Fibroblast of lung (primary cell): Measurements from ENCODE around the gene CHPF2.

Experiments used
- EZH2 ChIP-seq: IDR thresholded peaks from 2 replicates; pipeline ENCODE4 v1.5.1; 2012; ENCODE audit warnings: low read length, control low read depth, mild to moderate bottlenecking; ENCODE audit errors: missing control alignments
- TF ChIP-seq, protein P1 (sequence below), 2 donors: IDR thresholded peaks in 1 of 2; conservative IDR thresholded peaks in 1 of 2; 1 replicate in 1 of 2; 2 replicates in 1 of 2; pipeline ENCODE4 v1.5.1; 2011 to 2012; ENCODE audit warnings: low read length in 2 of 2, control low read depth in 1 of 2, inconsistent platforms in 1 of 2, low read depth in 1 of 2, mild to moderate bottlenecking in 1 of 2

DNA sequence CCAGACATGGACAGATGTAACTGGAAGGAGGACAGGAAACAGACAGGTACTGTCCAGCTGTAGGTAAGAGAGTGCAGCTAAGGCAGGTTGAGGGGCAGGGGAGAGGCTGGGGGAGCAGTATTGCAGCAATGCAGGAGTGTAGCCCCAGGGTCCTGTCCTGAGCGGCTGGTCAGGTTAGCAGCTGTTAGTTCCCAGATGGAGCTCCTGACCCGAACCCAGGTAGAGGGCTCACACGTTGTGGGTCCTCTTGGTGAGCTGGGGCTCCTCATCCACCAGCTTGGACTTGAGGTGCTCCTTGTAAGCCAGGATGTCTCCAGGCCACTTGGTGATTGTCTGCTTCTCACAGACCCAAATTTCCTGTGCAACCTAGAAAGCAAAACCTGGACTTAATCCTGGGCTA is 18.5 kb upstream of the CHPF2 start:
- TF ChIP-seq, protein P1, sequence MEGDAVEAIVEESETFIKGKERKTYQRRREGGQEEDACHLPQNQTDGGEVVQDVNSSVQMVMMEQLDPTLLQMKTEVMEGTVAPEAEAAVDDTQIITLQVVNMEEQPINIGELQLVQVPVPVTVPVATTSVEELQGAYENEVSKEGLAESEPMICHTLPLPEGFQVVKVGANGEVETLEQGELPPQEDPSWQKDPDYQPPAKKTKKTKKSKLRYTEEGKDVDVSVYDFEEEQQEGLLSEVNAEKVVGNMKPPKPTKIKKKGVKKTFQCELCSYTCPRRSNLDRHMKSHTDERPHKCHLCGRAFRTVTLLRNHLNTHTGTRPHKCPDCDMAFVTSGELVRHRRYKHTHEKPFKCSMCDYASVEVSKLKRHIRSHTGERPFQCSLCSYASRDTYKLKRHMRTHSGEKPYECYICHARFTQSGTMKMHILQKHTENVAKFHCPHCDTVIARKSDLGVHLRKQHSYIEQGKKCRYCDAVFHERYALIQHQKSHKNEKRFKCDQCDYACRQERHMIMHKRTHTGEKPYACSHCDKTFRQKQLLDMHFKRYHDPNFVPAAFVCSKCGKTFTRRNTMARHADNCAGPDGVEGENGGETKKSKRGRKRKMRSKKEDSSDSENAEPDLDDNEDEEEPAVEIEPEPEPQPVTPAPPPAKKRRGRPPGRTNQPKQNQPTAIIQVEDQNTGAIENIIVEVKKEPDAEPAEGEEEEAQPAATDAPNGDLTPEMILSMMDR (conservative IDR thresholded peaks at IDR 0.05 in 1 of 2, IDR thresholded peaks at IDR 0.05 in 1 of 2; ENCODE audit: low read depth in 1 of 2, low read length in 2 of 2) = no peak
- no peak for TF ChIP-seq EZH2
